ENCODE results near the gene SURF4. TPM values are rescaled to one million over a fixed set of nuclear protein-coding genes. Genes with fewer than 3 reads are reported as not detected.

SURF4 gene
- total and polyA plus RNA-seq, 2 donors (not counting 3 experiments of a cell fraction or from before 2014, with no cell fraction given): 216 to 358 TPM

DNA sequence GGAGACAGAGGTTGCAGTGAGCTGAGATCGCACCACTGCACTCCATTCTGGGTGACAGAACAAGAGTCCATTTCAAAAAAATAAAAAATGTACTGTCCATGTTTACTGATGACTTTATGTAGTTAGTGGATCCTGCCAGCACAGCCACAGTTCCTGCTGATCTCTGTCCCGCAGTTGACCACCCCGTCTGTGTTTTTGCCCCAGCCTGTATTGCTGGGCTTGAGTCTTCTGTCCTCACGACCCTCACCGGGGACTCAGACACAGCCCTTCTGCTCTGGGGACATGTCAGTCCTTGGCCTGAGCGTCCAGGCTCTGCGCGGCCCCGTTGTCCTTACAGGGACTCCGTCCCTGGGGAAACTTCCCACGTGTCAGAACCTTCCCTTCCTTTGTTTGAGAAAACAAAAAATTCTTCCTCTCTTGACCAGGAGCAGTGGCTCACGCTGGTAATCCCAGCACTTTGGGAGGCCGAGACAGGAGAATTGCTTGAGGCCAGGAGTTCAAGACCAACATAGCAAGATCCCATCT lies 54.4 kb downstream of the SURF4 start:
- Histone ChIP-seq H4K20me1 (replicated peaks; ENCODE audit: control insufficient read depth, extremely low read depth, insufficient read depth, low read length) (no peaks in the 10 kb centered on the region), H3K9me1 (replicated peaks; ENCODE audit: control insufficient read depth, extremely low read depth, insufficient read depth, low read length) (no peaks in the 10 kb centered on the region), H3K4me1 (ENCODE audit: control insufficient read depth, extremely low read depth, insufficient read depth, low read length) (no peaks in the 10 kb centered on the region), H3K9me3 (replicated peaks; ENCODE audit: control insufficient read depth, insufficient read depth, low read length) (no peaks in the 10 kb centered on the region), H3K27ac (ENCODE audit: insufficient read depth, low read depth, low read length) (no peak overlapping the region), H3K4me2 (ENCODE audit: insufficient read depth, low read length) (no peak overlapping the region), H3K9ac (replicated peaks; ENCODE audit: extremely low read depth, insufficient read depth, low read length) (no peak overlapping the region), H3K27me3 (ENCODE audit: control insufficient read depth in 2 of 2, insufficient read depth in 2 of 2, low read length in 2 of 2) (no peaks in the 10 kb centered on the region), H2AFZ (ENCODE audit: low read depth, low read length) (no peak overlapping the region), H3K79me2 (ENCODE audit: control insufficient read depth, insufficient read depth, low read length) (no peaks in the 10 kb centered on the region), H3K4me3 (replicated peaks in 1 of 3; ENCODE audit: insufficient read depth in 1 of 3, low read depth in 1 of 3, low read length in 3 of 3) (no peak overlapping the region), H3K36me3 (ENCODE audit: control insufficient read depth in 2 of 2, extremely low read depth in 1 of 2, insufficient read depth in 2 of 2, low read length in 2 of 2) (no peaks in the 10 kb centered on the region)
- ChIA-PET POLR2A (no interaction called here), CTCF (interaction anchor here (1.5 kb wide), 1 partner anchor 135 kb away, joined by 4 read pairs; no protein-coding TSS in a partner anchor)
- dilution Hi-C loops (cut with MboI; ENCODE audit: extremely low pct_ligation_motif_present, low sequenced_read_pairs) (no loop called here), intact Hi-C loops (cut with micrococcal nuclease) (no loop called here)
- FAIRE-seq (no peak), DNase-seq (ENCODE audit: low read depth, low spot score) (no peak)
- TF ChIP-seq, protein P1, sequence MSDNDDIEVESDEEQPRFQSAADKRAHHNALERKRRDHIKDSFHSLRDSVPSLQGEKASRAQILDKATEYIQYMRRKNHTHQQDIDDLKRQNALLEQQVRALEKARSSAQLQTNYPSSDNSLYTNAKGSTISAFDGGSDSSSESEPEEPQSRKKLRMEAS (IDR thresholded peaks at IDR 0.05; ENCODE audit: insufficient read depth, insufficient read length): no peak
- TF ChIP-seq GATA2 (IDR thresholded peaks at IDR 0.05; ENCODE audit: insufficient read depth, insufficient read length, low read depth, low read length): no peak
- no peak for TF ChIP-seq EZH2 (IDR thresholded peaks at IDR 0.05; ENCODE audit: borderline replicate concordance, low read depth, low read length, severe bottlenecking)
- no peak for TF ChIP-seq MYC (IDR thresholded peaks at IDR 0.05; ENCODE audit: low read depth, low read length)
- no peak for TF ChIP-seq POLR2AphosphoS5 (IDR thresholded peaks at IDR 0.05; ENCODE audit: insufficient read depth, low read depth, low read length)
- TF ChIP-seq JUN (IDR thresholded peaks at IDR 0.05; ENCODE audit: borderline replicate concordance, insufficient read depth, insufficient read length, low read depth): no peak
- TF ChIP-seq POLR2A (IDR thresholded peaks at IDR 0.05; ENCODE audit: low read depth, low read length): no peak
- no peak for TF ChIP-seq FOS (IDR thresholded peaks at IDR 0.05; ENCODE audit: borderline replicate concordance, insufficient read depth, low read length)
- TF ChIP-seq, protein P2, sequence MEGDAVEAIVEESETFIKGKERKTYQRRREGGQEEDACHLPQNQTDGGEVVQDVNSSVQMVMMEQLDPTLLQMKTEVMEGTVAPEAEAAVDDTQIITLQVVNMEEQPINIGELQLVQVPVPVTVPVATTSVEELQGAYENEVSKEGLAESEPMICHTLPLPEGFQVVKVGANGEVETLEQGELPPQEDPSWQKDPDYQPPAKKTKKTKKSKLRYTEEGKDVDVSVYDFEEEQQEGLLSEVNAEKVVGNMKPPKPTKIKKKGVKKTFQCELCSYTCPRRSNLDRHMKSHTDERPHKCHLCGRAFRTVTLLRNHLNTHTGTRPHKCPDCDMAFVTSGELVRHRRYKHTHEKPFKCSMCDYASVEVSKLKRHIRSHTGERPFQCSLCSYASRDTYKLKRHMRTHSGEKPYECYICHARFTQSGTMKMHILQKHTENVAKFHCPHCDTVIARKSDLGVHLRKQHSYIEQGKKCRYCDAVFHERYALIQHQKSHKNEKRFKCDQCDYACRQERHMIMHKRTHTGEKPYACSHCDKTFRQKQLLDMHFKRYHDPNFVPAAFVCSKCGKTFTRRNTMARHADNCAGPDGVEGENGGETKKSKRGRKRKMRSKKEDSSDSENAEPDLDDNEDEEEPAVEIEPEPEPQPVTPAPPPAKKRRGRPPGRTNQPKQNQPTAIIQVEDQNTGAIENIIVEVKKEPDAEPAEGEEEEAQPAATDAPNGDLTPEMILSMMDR (IDR thresholded peaks at IDR 0.05; ENCODE audit: extremely low read depth in 1 of 2, insufficient read depth in 1 of 2, low read depth in 1 of 2, low read length in 2 of 2): no peak
- no TSS peak for BruUV-seq (replicated peaks)

All from endothelial cell of umbilical vein (primary cell).